Measurements from ENCODE around the gene CAPNS1.
"Not testable (repeated sequence)": the region's sequence is repeated elsewhere in the genome, so short reads cannot be mapped to it uniquely, and the experiment has no call there.

The CAPNS1 gene

GRCh38 chr19:36163813-36164212, 23.9 kb downstream of the CAPNS1 start:
- DNase-seq (ENCODE audit: low read depth): no peak
- H3K4me3 ChIP-seq (ENCODE audit: control insufficient read depth, low read depth, low read length): no peak overlapping the region
- TF ChIP-seq CTCF (IDR thresholded peaks at IDR 0.05; ENCODE audit: control insufficient read depth, insufficient read depth, low read depth, low read length, missing control alignments): no peak

- TF ChIP-seq CTCF (IDR thresholded peaks at IDR 0.05; ENCODE audit: control insufficient read depth, insufficient read depth, low read depth, low read length, missing control alignments): no peak
- DNase-seq (ENCODE audit: low read depth): no peak
- no peak overlapping the region for H3K4me3 ChIP-seq (ENCODE audit: control insufficient read depth, low read depth, low read length)
These were observed 29.4 kb downstream of the CAPNS1 start for GRCh38 chr19:36169084-36169760.

GRCh38 chr19:36172852-36173251, 33.0 kb downstream of the CAPNS1 start:
- H3K4me3 ChIP-seq (ENCODE audit: control insufficient read depth, low read depth, low read length): no peak overlapping the region

GRCh38 chr19:36173846-36174245, 34.0 kb downstream of the CAPNS1 start:
- not testable (repeated sequence) for H3K4me3 ChIP-seq (ENCODE audit: control insufficient read depth, low read depth, low read length); DNase-seq (ENCODE audit: low read depth)

More at GRCh38 chr19:36172852-36173251, 33.0 kb downstream of the CAPNS1 start:
- TF ChIP-seq CTCF (IDR thresholded peaks at IDR 0.05; ENCODE audit: control insufficient read depth, insufficient read depth, low read depth, low read length, missing control alignments): no peak
- no peak for DNase-seq (ENCODE audit: low read depth)

GRCh38 chr19:36179077-36179476, 39.2 kb downstream of the CAPNS1 start:
- H3K4me3 ChIP-seq (ENCODE audit: control insufficient read depth, low read depth, low read length); DNase-seq (ENCODE audit: low read depth): not testable (repeated sequence)

GRCh38 chr19:36182612-36183244, 42.9 kb downstream of the CAPNS1 start:
- no peak for DNase-seq (ENCODE audit: low read depth)
- no peak overlapping the region for H3K4me3 ChIP-seq (ENCODE audit: control insufficient read depth, low read depth, low read length)
- no peak for TF ChIP-seq CTCF (IDR thresholded peaks at IDR 0.05; ENCODE audit: control insufficient read depth, insufficient read depth, low read depth, low read length, missing control alignments)

GRCh38 chr19:36183245-36183628, 43.4 kb downstream of the CAPNS1 start:
- H3K4me3 ChIP-seq (ENCODE audit: control insufficient read depth, low read depth, low read length): no peak overlapping the region
- no peak for TF ChIP-seq CTCF (IDR thresholded peaks at IDR 0.05; ENCODE audit: control insufficient read depth, insufficient read depth, low read depth, low read length, missing control alignments)
- DNase-seq (ENCODE audit: low read depth): no peak

GRCh38 chr19:36186722-36187121, 46.9 kb downstream of the CAPNS1 start:
- DNase-seq (ENCODE audit: low read depth); H3K4me3 ChIP-seq (ENCODE audit: control insufficient read depth, low read depth, low read length): not testable (repeated sequence)

All from AG09309 (cell line).